ENCODE data around the gene MGAT1. TPM values are rescaled to one million over a fixed set of nuclear protein-coding genes. Genes with fewer than 3 reads are reported as not detected.

Gene MGAT1
- total RNA-seq, 1 donor from 2014 or later, result 152 TPM

DNA sequence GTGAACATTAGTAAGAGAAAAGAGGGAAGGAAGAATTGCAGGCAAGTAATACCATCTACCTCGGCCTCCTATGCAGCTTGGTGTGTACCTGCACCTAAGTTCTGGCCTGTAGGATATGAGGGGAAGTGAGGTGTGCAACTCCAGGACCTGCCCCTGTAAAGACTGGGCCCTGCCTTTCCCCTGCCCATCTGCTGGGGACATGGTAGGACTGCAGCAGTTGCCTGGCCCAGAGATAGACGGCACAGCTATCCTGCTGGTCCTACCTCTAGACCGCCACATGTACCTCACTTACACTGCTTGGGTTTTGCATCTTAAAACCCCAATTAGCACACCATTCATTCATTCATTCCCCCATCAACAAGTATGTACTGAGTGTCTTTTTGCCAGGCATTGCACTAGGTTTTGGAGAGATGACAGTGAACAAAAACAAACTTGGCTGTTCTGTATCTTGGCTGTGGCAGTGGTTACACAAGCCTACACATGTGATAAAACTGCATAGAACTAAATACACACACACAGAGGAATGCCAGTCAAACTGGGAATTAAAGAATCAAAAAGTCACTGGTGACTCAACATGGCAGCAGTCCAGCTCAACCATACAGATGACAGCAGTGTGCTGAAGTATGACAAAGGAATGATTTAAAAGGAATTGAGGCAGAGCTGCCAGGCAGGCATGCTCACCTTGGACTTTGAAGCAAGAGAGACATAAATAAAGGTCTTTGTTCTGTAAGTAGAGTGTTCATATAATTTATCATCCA, 23.3 kb upstream of the MGAT1 start:
- H3K9me3 ChIP-seq, result no peaks in the 10 kb centered on the region
- H3K4me3 ChIP-seq, result no peak overlapping the region
- intact Hi-C loops (cut with DNase I), result no loop called here
- TF ChIP-seq, protein P1, sequence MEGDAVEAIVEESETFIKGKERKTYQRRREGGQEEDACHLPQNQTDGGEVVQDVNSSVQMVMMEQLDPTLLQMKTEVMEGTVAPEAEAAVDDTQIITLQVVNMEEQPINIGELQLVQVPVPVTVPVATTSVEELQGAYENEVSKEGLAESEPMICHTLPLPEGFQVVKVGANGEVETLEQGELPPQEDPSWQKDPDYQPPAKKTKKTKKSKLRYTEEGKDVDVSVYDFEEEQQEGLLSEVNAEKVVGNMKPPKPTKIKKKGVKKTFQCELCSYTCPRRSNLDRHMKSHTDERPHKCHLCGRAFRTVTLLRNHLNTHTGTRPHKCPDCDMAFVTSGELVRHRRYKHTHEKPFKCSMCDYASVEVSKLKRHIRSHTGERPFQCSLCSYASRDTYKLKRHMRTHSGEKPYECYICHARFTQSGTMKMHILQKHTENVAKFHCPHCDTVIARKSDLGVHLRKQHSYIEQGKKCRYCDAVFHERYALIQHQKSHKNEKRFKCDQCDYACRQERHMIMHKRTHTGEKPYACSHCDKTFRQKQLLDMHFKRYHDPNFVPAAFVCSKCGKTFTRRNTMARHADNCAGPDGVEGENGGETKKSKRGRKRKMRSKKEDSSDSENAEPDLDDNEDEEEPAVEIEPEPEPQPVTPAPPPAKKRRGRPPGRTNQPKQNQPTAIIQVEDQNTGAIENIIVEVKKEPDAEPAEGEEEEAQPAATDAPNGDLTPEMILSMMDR (IDR thresholded peaks at IDR 0.05), result no peak
- TF ChIP-seq POLR2A (IDR thresholded peaks at IDR 0.05) (no peak), POLR2AphosphoS5 (IDR thresholded peaks at IDR 0.05; ENCODE audit: insufficient read depth in 1 of 2, low read depth in 1 of 2) (peak in 1 of 2 donors; percentile 93)
- peaks cover 0 to 10% of the 10 kb centered on the region in 2 donors for H3K36me3 ChIP-seq
- peaks cover 67% of the 10 kb centered on the region for H3K4me1 ChIP-seq
- DNase-seq (ENCODE audit: extremely low spot score in 2 of 2), result no peak
- no peaks in the 10 kb centered on the region for H3K27me3 ChIP-seq
- H3K27ac ChIP-seq, result peak overlapping the region; percentile 72

DNA sequence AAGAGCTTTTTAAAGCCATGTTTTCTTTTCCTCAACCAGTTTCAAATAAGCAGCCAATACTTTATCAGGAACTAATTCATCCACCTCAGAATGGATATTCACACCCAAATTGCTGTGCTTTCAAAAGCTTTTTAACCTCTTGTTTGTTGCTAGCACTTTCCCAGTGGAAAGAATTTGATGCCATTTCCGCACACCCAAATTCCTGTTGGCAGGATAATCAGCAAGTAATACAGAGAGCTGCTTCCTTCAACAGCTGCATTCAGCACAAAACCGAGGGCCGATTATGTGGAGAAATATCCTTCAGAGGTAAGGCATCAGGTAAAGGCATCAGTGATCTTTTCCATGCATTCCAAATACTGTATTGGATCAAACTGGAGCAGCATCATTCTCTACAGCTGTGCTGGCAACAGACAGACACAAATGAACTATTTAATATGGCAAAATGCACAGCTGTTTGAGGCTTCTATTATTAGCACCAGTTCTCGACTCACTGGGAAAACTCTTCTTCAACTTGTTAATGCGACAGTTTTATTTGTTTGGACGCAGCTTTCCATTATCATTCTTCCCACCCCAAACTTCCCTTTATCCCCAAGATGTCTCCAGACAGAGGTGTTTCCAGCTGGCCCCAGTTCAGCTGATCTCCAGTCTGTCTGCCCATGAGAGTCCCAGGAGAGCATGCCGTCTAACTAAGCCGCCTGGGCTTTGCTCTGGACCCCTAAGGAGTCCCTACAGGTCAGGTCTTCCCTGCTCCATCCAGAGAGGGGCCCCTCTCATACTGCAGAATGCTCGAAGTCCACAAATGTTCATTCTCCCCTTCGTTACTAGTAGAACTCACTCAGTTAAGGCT, 22.2 kb upstream of the MGAT1 start:
- Histone ChIP-seq H3K27me3 (no peaks in the 10 kb centered on the region), H3K4me3 (no peak overlapping the region), H3K36me3 (peaks cover 0 to 7% of the 10 kb centered on the region in 2 donors), H3K9me3 (no peaks in the 10 kb centered on the region), H3K4me1 (peaks cover 69% of the 10 kb centered on the region), H3K27ac (peak overlapping the region; percentile 72)
- intact Hi-C loops (cut with DNase I), result no loop called here
- TF ChIP-seq POLR2A (IDR thresholded peaks at IDR 0.05), result no peak
- no peak for DNase-seq (ENCODE audit: extremely low spot score in 2 of 2)

DNA sequence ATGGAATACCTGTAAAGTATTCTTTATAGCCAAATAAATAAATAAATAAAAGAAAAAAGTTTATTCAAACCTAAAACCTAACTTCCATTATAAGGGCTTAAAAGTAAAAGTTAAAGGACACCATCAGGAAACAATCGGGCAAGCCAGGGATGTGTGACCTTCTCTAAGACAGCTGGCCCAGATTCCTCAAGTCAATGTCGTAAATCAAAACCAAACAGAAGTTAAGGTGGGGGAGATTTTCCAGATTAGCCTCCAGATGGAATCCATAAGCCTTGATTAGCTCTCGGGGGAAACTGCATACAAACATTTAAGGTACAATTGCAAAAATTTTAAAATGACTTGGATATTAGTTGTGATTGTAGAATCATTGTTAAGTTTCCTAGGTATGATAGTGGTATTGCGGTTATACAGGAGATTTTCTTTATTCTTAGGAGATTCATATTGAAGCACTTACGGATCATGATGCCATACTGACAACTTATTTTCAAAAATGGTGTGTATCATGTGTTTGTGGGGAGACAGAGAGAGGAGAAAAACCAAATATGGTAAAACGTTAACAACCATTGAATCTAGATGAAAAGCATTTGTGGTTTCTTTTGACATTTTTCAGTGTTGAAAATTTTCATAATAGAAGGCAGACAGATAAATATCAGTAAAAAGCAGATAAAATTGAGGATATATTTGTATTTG, 21.5 kb upstream of the MGAT1 start:
- peak overlapping the region; percentile 72 for H3K27ac ChIP-seq
- no peaks in the 10 kb centered on the region for H3K36me3 ChIP-seq
- no peak for DNase-seq (ENCODE audit: extremely low spot score in 2 of 2)
- peaks cover 62% of the 10 kb centered on the region for H3K4me1 ChIP-seq
- no peak for TF ChIP-seq POLR2AphosphoS5 (IDR thresholded peaks at IDR 0.05; ENCODE audit: insufficient read depth in 1 of 2, low read depth in 1 of 2)
- TF ChIP-seq, protein P1 (IDR thresholded peaks at IDR 0.05), result no peak
- no peak for TF ChIP-seq POLR2A (IDR thresholded peaks at IDR 0.05)
- H3K27me3 ChIP-seq, result no peaks in the 10 kb centered on the region
- intact Hi-C loops (cut with DNase I), result no loop called here
- no peaks in the 10 kb centered on the region for H3K9me3 ChIP-seq
- no peak overlapping the region for H3K4me3 ChIP-seq

DNA sequence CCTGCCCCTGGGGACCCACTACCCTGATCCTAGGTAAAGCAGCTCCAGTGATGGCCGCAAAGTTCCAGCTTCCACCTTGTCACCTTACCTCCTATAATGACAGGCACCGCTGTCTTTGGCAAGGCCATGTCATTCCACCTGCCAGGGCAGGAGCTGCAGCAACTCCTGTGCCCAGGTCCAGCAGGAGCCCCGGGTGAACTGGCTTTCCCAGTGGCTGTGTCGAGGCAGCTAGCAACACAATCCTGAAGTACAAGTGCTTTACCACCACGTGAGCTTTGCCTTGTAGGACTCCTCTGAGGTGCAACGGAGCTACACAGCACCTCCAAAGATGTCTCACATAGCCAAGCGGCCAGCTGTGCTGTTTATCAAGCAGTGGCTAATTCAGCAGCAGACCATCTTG, 20.7 kb upstream of the MGAT1 start:
- peak overlapping the region; percentile 48 for H3K27ac ChIP-seq
- peaks cover 67% of the 10 kb centered on the region for H3K4me1 ChIP-seq

DNA sequence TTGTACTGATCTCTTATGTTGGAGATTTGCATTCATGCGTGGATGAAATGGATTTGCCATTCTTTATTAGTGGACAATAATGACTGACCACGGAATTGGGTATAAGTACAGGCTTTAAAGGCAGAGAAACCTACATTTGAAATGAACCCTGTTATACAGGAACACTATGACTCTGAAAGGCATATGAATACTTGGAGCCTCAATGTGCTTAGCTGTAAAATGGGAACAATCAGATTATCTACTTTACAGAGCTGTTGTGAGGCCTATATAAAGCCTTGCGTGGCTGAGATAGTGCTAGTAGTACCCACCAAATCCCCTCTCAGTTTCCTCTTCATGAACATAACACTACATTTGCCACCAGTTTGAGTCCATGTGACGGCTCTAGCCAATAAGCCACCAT, 18.9 kb upstream of the MGAT1 start:
- H3K4me3 ChIP-seq, result no peak overlapping the region
- H3K27ac ChIP-seq, result peak overlapping the region; percentile 91
- no peaks in the 10 kb centered on the region for H3K27me3 ChIP-seq
- intact Hi-C loops (cut with DNase I), result no loop called here
- H3K36me3 ChIP-seq, result no peaks in the 10 kb centered on the region
- TF ChIP-seq POLR2A (IDR thresholded peaks at IDR 0.05) (no peak), POLR2AphosphoS5 (IDR thresholded peaks at IDR 0.05; ENCODE audit: insufficient read depth in 1 of 2, low read depth in 1 of 2) (no peak)
- TF ChIP-seq, protein P1 (IDR thresholded peaks at IDR 0.05), result no peak
- no peaks in the 10 kb centered on the region for H3K9me3 ChIP-seq
- DNase-seq (ENCODE audit: extremely low spot score in 2 of 2), result no peak
- H3K4me1 ChIP-seq, result peaks cover 78% of the 10 kb centered on the region

More for the DNA sequence above, 20.7 kb upstream of the MGAT1 start:
- TF ChIP-seq, protein P1 (IDR thresholded peaks at IDR 0.05), result no peak
- TF ChIP-seq POLR2A (IDR thresholded peaks at IDR 0.05), result no peak
- no peak for TF ChIP-seq POLR2AphosphoS5 (IDR thresholded peaks at IDR 0.05; ENCODE audit: insufficient read depth in 1 of 2, low read depth in 1 of 2)
- Histone ChIP-seq H3K4me3 (no peak overlapping the region), H3K27me3 (no peaks in the 10 kb centered on the region), H3K9me3 (no peaks in the 10 kb centered on the region), H3K36me3 (no peaks in the 10 kb centered on the region)
- intact Hi-C loops (cut with DNase I), result no loop called here
- peak in 1 of 2 donors; percentile 85 for DNase-seq (ENCODE audit: extremely low spot score in 2 of 2)
